ENCODE data around the gene TBC1D20.

Gene TBC1D20

DNA sequence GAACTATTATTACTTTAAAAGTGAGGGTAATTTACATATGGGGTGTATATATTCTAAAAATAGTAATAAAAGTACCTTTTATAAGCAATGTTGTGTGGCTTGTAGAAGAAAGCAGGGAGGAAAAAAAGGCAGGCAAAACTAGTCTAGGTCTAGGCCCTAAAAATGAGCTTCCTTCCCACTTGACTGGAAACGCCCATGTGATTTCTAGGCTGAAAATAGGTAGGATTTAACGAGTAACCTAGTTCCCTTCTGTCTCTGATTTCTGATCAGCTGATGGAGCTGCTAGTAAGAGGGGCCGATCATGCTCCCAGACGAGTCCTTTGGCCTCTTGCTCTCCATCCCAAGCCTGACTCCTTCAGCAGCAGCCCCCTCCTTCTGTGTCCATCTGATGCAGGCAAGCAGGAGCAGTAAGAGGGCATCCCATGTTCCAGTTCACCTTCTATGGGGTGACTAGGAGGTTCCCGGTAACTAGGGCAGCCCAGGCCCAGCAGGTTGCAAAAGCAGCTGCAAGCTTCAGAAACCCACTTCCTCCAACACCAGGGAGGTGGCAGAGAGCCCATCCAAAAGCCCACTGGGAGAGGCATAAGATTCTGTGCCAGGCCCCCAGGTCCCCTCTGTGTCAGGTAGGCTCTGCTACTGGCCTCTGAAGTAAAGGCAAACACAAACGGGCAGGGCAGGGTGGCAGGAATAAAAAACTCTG lies 24.4 kb downstream of the TBC1D20 start:
- DNase-seq: no peak

DNA sequence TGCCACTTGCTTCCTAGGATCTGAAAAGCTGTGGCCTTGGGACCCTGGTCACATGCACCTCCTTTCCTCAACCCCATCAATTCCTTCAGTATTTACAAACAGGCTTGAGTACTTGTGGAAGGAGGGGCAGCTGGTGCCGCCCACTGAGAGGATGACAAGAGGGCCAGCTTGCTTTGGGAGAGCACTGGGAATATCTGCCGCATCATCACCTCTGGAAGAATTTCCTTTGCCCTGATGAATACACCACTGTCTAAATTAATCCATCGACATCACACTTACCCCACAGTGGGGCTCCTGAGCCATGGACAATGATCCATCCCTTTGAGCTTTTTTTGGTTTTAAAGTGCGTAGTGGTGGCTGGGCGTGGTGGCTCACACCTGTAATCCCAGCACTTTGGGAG lies 25.9 kb downstream of the TBC1D20 start:
- DNase-seq: no peak

DNA sequence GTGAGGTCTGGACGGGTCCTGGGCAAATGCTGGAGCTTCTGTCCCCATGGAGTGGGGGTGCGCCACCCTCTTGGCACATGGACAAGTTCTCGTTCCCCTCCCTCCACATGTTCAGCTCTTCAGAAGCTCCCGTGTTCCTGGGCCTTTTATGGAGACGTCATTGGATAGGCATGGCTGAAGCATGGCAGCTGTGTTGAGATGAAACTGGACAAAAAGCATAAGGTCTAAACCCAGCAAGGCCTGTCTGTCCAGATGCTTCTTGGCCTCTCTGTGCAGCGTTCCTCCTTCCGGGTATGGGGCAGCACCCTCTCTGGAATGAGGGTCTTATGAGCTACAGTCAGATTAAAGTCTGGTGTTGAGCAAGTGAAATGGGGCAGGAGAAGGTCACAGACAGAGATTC lies 26.8 kb downstream of the TBC1D20 start:
- no peak for DNase-seq

DNA sequence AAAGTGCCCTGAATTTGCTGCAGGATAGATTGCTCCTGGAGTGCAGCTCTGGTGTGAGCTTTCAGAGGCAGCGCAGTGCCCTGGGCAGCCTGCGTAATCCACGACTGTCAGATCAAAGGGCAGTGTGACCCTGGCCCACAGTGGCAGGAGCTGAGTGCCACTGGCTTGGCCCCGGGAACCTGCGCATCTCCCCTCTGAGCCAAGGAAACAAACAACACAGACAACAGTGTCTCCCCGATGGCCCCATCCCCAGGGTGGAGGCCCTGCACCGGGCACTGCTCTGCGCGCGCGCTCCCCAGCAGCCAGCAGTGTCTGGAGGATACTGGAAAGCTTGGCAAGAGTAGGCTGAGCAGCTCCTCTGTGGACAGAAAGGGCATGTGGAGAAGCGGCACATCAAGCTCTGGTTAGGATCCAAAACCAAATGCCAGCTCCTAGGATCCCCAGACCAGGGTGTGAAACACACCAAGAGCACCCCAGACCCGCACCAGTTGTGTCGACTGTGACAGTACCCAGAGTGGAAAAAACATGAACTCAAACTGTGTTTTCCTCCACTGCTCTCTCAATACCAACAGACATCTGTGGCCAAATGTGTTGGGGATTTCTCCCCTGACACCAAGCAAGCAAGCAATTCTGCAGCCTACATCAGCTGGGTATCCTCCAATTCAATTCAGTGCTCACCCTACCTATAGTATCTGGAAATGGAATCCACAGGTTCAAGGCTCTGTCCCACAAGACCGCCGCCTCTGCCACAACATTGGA lies 27.5 kb downstream of the TBC1D20 start:
- DNase-seq: no peak

DNA sequence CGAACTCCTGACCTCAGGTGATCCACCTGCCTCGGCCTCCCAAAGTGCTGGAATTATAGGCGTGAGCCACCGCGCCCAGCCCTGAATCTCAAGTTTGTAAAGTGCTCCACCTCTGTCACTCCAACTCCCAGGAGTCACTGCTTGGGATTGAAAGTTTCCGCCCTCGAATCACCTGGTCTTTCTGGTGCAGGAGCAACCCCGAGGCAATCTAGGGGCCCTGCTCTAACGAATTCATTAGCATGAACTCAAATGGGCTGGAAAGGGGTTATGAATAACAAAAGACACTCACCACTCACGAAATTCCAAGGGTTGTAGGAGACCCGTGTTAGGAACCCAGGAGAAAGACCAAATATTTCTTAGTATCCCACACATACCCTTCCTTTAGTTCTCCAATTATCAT lies 28.1 kb downstream of the TBC1D20 start:
- DNase-seq: no peak

DNA sequence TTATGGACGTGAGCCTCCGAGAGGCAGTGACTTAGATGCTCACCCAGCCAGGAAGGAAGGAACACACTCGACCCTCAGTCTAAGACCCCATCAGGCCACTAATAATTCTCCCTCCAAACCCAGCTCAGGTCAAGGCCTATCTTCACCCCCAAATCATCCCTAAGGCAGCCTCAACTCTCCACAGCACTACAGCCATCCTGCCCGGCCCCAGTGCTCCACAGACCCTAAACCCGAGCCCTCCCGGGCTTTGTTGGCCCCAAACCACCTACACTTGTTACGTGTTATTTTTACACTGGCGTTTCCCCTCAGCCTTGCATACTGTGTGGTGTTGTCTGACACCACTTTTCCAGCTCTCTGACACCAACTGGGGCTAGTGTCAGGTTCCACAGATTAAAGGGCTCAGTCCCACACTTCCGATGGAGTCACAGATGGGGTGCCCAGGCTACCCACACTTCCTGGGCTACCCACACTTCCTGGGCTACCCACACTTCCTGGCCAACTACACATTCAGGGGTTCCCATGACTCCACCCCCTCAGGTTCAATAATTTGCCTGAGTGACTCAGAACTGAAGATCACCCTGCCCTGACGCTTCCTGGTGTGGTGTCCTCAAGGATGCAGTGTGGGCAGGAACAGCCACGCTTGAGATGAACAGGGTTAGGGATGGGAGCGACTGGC lies 28.9 kb downstream of the TBC1D20 start:
- DNase-seq: no peak

DNA sequence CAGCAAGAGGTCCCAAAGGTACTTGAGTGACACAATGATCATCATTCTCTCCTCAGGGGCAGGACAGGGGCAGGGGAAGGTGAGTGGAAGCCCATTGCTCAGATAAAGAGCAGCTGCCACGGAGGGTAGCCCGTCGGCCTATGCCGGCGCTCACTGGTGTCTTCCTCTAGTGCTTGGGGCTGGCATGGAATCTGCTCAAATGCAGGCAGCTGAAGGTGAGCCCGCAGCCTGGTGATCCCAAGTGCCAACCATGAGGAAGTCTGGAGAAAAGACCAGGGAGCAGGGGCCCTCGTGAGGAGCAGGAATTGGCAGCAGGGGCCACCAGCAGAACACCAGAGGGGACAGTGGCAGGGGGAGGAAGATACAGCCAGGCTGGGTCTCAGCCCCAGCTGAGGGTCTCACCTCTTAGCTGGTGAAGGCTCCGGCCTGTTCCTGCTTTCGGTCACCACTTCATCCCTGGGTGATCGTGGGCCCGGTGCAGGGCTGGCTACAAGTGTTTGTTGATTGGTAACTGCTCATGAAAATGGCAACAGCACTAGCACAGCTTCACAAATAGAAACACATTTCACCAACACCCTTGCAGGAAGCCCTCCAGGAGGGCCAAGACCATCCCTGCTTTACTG lies 29.5 kb downstream of the TBC1D20 start:
- no peak for DNase-seq

DNA sequence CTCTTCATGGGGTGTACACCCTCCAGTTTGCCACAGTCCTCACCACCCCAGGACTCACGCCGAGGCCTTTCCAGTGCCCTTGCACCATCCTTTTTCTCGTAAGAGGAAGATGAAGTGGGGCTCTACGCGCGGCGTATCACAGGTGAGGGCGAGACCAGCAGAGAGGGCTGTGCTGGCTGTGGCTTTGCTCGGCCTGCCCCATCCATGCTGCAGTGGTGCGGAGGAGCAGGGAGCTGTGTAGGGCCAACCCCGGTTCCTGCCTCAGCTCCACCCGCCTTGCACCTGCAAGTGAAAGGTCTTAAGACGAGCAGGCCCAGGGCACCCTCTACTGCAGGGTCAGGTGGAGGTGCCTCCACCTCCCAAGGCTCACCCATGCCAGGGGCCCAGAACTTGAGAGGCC lies 30.1 kb downstream of the TBC1D20 start:
- no peak for DNase-seq

DNA sequence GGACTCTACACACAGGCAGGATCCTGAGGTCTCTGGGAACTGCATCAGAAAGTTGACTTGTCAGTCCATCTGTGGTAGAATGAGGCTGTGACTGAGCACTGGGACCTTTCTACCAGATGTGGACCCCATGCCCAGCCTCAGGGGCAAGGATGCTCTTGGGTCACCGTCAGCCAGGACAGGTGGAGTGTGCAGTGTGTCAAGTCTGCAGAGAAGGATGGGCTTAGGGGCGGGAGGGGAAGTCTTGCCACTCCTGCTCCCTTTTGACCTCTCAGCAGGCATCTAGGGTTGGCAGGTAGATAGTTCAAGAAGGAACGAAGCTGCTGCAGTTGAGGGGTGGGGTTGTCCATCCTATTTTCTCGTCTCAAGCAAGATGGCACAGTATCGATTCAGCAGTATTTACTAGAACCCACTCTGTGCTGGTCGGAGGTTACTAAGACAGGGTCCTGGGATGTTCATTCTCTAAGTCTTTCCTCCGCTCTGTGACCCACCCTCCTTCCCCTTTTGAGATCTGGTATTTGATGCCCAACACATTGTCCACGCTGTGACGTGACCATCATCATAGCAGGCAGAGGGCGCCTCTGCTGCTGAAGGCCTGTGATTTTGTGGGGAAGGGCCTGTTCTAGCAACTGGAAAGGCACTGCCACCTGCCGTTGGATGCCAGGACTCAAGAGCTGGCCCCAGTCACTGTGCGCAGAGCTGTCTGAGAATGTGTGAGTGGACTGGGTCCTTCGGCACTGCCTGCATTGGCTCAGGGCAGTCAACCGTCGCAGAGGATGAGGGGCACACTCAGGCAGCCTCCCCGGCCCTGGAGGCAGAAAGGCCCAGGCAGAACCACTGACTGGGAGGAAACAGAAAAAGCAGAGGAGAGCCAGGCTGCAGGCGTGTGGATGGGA lies 31.1 kb downstream of the TBC1D20 start:
- DNase-seq: peak; percentile 91 to 94

DNA sequence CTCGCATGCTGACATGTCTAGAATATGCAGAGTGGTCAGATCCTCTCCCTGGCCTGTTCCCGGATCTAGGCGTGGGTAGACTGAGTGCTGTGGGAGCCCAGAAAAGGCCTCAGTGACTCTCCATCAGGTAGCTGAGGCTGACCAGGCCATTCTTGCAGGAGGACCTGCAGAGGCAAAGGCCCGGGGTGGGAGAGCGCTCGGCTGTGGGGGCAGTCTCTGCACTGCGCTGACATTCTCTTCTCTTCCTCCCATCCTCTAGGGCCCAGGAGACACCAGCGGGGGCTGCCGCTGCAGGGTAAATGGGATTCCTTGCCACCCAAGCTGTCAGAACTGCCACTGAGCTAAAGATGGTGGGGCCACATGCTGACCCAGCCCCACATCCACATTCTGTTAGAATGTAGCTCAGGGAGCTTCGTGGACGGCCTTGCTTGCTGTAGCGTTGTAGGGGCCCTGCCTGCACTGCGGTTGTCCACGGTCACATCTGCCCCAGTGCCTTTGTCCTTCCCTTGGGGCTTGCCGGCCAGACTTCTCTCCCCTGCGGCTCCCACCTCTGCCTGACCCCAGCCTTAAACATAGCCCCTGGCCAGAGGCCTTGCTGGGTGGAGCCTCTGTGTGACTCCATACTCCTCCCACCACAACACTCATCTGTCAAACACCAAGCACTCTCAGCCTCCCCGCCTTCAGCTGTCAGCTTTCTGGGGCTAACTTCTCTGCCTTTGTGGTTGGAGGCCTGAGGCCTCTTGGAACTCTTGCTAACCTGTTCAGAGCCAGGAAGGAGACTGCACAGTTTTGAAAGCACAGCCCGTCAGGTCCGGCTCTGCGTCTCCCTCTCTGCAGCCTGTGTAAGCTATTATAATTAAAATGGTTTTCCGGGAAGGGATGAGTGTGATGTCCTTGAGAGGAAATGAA lies 32.0 kb downstream of the TBC1D20 start:
- no peak for DNase-seq

DNA sequence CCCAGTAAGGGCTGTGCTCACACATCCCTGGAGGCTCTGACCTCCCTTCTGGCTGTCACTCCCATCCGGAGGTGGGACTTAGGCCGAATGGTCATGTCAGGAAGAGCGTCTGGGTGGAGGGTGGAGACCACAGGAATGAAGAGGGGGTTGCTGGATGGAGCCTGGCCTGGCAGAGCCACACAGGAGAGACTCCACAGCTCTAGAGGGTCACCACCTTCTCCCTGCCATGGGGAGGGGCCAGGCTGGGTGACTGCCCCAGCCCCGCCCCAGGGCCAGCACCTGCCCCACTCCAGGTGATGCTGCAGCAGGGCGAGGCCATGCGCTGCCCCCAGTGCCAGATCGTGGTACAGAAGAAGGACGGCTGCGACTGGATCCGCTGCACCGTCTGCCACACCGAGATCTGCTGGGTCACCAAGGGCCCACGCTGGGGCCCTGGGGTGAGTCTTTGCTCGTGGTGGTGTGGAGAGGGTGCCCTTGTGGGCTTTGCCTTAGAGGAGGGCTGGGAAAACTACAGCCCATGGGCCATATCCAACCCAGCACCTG lies 33.6 kb downstream of the TBC1D20 start:
- peak; percentile 12 to 29 for DNase-seq

DNA sequence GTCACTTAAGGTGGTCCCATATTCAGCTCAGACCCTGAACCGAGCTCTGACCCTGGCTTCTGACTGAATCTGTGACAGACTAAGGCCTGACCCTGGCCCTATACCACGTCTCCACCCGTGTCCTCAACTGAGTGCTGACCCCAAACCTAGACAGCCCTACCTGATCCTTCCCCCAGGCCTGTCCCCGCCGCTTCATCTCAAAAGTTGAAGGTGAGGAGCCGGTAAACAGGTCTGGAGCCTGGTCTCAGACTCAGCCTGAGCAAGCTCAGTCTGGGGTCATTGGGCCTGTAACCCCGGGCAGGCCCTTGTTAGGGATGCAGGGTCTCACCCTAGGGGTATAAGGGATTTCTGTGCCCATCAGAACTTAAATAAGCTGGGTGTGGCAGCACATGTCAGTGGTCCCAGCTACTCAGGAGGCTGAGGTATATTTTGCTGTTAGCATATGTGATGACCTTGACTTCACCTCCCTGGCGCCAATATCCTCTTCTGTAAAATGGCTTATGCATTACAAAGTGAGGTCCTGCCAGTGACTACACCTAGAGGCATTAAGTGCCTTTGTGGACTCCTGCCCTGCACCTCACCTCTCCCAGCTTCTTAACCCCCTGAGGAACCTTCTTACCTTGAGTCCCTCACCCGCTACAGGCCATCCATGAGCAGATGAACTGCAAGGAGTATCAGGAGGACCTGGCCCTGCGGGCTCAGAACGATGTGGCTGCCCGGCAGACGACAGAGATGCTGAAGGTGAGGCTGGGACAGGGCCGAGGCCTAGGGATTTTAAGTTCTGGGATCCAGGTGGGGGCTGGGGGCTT lies 34.3 kb downstream of the TBC1D20 start:
- DNase-seq: no peak

DNA sequence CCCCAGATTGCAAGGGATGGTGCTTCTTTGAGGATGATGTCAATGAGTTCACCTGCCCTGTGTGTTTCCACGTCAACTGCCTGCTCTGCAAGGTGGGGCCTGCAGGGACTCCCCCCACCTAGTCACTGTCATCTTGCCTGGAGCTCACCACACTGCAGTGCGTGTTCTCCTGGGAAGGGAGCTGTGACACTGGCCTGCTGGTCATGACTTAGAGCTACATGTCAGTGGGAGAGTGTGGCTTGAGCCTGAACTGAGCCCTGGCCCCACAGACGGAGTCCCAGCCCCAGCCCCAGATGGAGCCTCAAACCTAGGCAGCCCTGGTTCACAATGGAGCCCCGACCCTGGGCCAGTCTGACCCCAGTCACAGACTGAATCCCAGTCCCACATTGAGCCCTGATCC lies 34.9 kb downstream of the TBC1D20 start:
- no peak for DNase-seq

DNA sequence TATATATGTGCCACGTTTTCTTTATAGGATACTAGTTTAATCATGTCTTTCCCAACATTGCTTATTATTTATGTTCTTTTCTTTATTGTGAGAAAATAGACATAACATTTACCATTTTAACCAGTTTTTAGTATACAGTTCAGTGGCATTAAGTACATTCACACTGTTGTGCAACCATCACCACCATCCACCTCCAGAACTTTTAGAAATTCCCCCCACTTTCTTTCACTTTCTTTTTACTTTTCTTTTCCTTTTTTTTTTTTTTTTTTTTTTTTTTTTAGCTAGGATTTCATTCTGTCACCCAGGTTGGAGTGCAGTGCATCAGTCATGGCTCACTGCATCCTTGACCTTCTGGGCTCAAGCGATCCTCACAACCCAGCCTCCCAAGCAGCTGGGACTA lies 35.8 kb downstream of the TBC1D20 start:
- no peak for DNase-seq

DNA sequence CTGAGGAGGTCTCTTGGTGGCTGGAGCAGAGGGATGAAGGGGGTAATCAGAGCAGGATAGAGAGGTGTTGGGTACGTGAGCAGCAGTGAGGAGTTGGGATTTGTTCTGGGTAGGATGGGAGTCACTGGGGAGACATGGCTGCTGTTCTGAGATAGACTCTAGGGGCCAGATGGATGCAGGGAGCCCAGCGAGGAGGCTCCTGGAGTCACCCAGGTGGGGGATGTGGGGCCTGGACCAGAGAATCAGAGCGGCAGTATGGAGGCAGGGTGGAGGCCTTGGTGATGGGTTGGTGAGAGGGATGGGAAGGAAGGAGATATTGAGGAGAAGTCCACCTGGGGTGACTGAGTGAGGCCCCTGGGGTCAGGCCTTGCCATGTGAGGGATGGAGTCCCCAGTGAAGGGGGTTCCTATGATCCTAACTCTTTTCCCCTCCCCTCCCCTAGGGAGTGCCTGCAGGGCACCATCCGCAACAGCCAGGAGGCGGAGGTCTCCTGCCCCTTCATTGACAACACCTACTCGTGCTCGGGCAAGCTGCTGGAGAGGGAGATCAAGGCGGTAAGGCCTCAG lies 40.6 kb downstream of the TBC1D20 start:
- DNase-seq: no peak

DNA sequence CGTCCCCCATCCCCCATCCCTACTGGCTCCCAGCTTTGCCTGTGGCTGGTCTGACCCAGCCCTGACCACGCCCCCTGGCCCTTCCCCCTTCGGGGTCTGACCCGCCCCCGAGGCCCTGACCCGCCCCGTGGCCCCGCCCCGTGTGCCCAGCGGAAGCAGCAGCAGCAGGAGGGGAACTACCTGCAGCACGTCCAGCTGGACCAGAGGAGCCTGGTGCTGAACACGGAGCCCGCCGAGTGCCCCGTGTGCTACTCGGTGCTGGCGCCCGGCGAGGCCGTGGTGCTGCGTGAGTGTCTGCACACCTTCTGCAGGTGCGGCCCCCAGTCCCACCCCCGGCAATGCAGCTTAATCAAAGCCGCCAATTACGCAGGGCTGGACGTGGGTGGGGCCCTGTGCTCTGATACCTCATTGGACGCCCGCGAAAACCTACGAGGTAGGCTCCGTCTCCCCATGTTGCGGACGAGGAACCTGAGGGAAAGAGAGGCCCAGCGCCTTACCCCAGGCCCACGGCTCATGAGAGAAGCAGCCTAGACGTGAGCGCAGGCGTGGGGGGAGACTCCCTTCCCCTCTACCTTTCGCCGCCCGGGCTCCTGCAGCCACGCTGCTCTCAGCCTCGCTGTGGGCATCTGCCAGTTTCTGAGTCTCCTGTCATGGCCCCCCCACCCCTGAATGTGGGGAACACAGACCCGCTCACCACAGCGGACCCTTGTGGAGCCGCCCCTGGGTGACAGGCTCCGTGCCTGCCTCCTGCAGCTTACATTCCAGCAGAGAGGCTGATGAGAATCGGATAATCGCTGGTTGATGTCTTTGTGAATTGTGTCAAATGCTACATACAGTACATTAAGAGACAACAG lies 41.4 kb downstream of the TBC1D20 start:
- peak in 1 of 2 experiments; percentile 10 for DNase-seq

DNA sequence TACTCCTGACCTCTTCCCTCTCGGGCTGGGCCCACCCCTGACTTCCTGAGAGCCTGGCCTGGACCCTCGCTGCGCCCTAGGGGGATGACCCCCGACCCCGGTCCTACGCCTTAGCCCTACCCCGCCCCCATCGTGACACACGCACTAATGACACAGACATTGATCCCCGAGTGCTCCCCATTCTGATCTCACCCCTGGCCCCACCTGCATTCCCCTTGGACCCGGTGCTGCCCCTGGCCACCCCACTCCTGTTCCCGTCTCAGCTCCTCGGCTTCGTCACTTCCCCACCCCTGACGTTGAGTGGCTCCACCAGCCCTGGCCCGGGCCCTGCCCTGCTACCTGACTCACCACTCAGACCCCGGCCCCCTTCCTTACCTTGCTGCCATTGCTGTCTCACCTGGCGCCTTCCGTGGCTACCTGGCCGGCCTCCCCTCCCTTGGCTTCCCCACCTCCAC lies 42.1 kb downstream of the TBC1D20 start:
- no peak for DNase-seq

DNA sequence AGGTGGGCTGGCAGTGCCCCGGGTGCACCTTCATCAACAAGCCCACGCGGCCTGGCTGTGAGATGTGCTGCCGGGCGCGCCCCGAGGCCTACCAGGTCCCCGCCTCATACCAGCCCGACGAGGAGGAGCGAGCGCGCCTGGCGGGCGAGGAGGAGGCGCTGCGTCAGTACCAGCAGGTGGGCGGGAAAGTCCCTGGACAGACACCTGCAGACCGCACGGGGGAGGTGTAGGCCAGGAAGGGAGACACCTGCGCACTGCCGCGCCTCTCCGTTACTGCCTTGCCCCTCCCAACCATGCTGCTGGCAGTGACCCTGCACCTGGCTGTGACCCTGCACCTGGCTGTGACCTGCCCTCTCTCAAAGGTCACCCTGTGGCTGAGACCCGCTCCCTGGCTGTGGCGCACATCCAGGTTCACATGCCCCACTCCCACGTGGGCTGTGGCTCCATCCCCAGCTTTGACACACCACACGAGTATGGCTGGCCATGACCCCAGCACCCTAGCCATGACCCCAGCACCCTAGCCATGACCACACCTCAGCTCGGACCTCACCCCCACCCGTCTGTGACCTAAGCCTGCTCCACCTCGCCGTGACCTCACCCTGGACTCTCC lies 42.7 kb downstream of the TBC1D20 start:
- DNase-seq: no peak
